Aorta (tissue), 5 donors: Measurements from ENCODE around the gene PUSL1. TPM values are rescaled to one million over a fixed set of nuclear protein-coding genes. Genes with fewer than 3 reads are reported as not detected.

Source experiments
- ATAC-seq: fragments of 200-7000 bp; cut with Tn5 transposase; one replicate; pipeline ENCODE4 v1.9.1; 2022; ENCODE audit warnings: moderate library complexity; ENCODE audit not compliant: low FRiP score
- DNase-seq, 2 donors: peaks; one replicate each; pipeline ENCODE4 v3.0.0-alpha.2; 2020
- H3K27ac ChIP-seq, 2 donors: one replicate each; pipeline ENCODE4 v1.5.1; 2013; ENCODE audit warnings: low read length in 2 of 2, mild to moderate bottlenecking in 2 of 2, moderate library complexity in 2 of 2, control low read depth in 1 of 2, inconsistent platforms in 1 of 2, low read depth in 1 of 2
- H3K27me3 ChIP-seq, 2 donors: one replicate each; pipeline ENCODE4 v1.6.1; 2013; ENCODE audit warnings: control low read depth in 1 of 2, low read length in 1 of 2, mild to moderate bottlenecking in 1 of 2, moderate library complexity in 1 of 2; ENCODE audit not compliant: insufficient read depth in 2 of 2, control insufficient read depth in 1 of 2
- H3K36me3 ChIP-seq, 2 donors: one replicate each; pipeline ENCODE4 v1.6.1; 2013; ENCODE audit warnings: control low read depth in 1 of 2, low read length in 1 of 2, mild to moderate bottlenecking in 1 of 2; ENCODE audit not compliant: insufficient read depth in 2 of 2, control insufficient read depth in 1 of 2
- H3K4me1 ChIP-seq, 2 donors: one replicate each; pipeline ENCODE4 v1.6.1; 2013; ENCODE audit warnings: low read length in 2 of 2, control low read depth in 1 of 2, mild to moderate bottlenecking in 1 of 2, moderate library complexity in 1 of 2; ENCODE audit not compliant: insufficient read depth in 2 of 2, control insufficient read depth in 1 of 2
- H3K4me3 ChIP-seq, 2 donors: one replicate each; pipeline ENCODE4 v1.5.1; 2013; ENCODE audit warnings: low read length in 2 of 2, control low read depth in 1 of 2, mild to moderate bottlenecking in 1 of 2
- H3K9me3 ChIP-seq: one replicate; pipeline ENCODE4 v1.6.1; 2013; ENCODE audit warnings: mild to moderate bottlenecking, low read length; ENCODE audit not compliant: control insufficient read depth
- WGBS, 2 donors: extraction: QIAGEN DNeasy Blood & Tissue Kit; methylation state at CpG; one replicate each; pipeline ENCODE4 v1.1.7; 2013; 5-methylcytosine and 5-hydroxymethylcytosine counted together
- intact Hi-C, 2 donors: fragments of 100-400 bp; cut with DNase I; formaldehyde crosslinking; loops; one replicate each; pipeline versions ENCODE4 v1.14.2 to v1.15.0; 2022
- polyA plus RNA-seq, 2 donors: library from polyadenylated mRNA; stranded (reverse); fragments of 200-250 nt; gene quantifications; one replicate each; pipeline ENCODE4 v1.2.3, GENCODE V29; 2013
- total RNA-seq, 2 donors: library from RNA; stranded (reverse); fragmentation: NEBNext Ultra II Directional; extraction: Animal tissue kit (Norgen Biotek cat#: 25700); gene quantifications; one replicate each; pipeline ENCODE4 v1.2.1, GENCODE V29; 2021
- donor health status: healthy with polysubstance abuse.
- donor health status: Bipolar disorder and iron deficiency.
- donor health status: DM: no; HTN: no; CAD: no.
- donor health status: DM: no; HTN: no; CAD: no.
- donor health status: DM: yes; HTN: yes; CAD: no.

Gene PUSL1
- total and polyA plus RNA-seq, 4 donors: 5.8 to 13.7 (median 10.0) TPM

DNA sequence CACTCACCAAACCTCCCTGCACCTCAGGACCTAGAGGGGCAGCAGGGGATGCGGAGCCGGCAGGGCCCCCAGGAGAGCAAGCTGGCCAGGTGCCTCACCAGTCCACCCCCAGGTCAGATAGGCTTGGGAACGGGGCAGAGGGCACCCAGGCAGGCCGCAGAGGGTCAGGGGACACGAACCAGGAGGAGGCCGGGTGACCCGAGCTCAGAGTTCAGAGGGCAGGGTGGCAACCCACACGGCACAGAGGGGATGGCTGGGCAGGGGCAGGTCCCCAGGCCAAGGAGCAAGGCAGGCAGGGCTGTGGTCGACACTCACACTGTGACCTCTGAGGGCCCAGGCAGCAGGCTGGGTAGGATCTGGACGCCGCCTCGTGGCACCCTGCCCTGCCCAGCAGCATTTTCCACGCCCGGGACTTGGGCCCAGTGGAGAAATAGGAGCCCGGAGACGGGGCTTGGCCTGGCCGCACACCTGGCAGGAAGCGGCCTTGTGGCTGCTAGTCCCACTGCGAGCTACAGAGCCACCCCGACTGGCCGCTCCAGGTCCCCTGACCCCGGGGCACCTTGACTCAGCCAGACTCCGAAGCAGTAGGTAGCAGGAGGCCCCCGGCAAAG lies 35.5 kb downstream of the PUSL1 start:
- Histone ChIP-seq H3K4me1 (no peaks in the 10 kb centered on the region), H3K4me3 (no peak overlapping the region), H3K9me3 (no peaks in the 10 kb centered on the region), H3K36me3 (peaks cover 0 to 4% of the 10 kb centered on the region in 2 donors), H3K27me3 (no peaks in the 10 kb centered on the region), H3K27ac (no peak overlapping the region)
- no peak for DNase-seq
- no peak for ATAC-seq
- intact Hi-C loops: no loop called here
- WGBS, 2 donors: 81 to 87% methylated on average over 24 of the region's 24 CpGs

DNA sequence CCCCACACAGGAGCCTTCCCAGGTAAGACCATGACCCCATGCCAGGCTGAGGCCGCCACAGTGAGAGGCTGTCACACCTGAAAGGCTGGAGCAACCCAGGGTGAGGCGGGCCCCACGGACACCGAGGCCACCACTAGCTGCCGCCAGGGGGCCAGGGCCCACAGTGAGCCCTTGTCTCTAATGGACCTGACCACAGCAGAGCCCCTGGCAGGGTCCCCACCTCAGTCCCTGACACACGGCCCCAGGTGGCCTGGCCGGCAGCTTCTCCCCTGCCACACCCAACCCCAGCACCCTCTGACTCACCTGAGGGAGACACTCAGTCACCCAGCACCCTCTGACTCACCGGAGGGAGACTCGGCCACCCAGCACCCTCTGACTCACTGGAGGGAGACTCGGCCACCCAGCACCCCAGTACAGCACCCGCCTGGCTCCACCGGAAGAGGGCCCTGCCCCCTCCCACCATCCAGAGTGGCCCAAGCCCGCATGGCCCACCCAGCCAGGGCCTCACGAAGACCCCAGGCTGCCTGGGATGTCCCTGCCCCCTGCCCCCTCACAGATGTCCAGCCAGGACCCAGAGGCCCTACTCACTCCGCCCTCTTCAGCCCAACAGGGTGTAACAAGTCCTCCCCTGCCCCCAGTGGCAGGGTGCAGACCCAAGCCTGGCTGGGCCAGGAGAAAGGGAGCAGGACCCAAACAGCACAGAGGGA lies 36.4 kb downstream of the PUSL1 start:
- H3K27me3 ChIP-seq: no peaks in the 10 kb centered on the region

DNA sequence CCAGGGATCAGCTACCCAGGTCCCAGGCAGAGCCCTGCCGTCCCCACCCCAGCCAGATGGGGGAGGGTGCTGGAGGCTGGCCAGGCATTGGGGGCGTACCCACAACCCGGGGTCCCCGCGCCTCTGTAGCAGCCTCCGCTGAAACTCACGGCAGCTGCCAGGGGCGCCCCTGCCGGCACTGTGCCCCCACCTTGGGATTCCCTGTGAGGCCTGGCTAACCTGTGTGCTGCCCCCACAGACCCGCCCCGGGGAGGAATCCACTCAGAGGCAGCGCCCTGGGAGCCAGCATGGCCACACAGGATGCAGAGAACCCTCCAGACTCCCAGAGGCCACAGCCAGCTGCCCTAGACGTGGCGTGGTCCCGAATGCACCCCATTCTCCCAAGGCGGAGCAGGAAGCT lies 37.0 kb downstream of the PUSL1 start:
- peaks cover 0 to 4% of the 10 kb centered on the region in 2 donors for H3K36me3 ChIP-seq
- DNase-seq: no peak
- no peak overlapping the region for H3K4me3 ChIP-seq
- no peaks in the 10 kb centered on the region for H3K4me1 ChIP-seq
- no peak for ATAC-seq
- WGBS, 2 donors: 78 to 79% methylated on average over 16 of the region's 16 CpGs
- no peaks in the 10 kb centered on the region for H3K9me3 ChIP-seq
- intact Hi-C loops: no loop called here
- no peak overlapping the region for H3K27ac ChIP-seq
- H3K27me3 ChIP-seq: no peaks in the 10 kb centered on the region

More for the DNA sequence above, 36.4 kb downstream of the PUSL1 start:
- no peak for ATAC-seq
- no peaks in the 10 kb centered on the region for H3K4me1 ChIP-seq
- H3K4me3 ChIP-seq: no peak overlapping the region
- WGBS, 2 donors: 67 to 75% methylated on average over 14 to 15 of the region's 15 CpGs
- intact Hi-C loops: no loop called here
- no peaks in the 10 kb centered on the region for H3K9me3 ChIP-seq
- peaks cover 0 to 4% of the 10 kb centered on the region in 2 donors for H3K36me3 ChIP-seq
- no peak overlapping the region for H3K27ac ChIP-seq
- no peak for DNase-seq

DNA sequence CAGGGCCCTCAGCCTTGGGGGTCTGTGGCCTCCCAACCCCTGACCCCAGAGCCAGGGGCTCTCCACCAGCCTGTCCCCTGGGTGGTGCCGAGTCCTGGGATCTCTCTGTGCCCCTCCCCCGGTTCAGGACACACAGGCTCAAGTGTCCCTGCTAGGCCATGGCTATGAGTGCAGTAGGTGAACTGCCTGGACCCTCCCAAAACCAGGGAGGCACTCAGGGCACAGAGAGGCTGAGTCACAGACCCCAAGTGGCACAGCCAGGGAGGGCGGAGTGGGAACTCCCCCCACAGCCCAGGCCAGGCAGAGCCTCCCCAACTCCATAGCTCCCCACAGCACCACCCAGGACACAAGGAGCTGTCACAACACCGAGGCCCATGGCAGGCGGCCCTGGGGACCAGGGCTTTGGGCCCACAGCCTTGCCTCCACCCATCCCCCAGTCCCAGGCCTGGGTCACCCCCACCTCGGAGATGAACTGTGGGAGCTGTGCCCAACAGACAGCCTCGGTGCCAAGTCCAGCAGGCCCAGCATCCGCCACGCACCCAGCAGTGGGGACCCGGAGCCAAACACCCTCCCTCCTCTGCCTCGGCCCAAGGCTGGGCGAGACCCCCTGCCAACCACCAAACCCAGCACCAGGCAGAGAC lies 37.6 kb downstream of the PUSL1 start:
- Histone ChIP-seq H3K27me3 (no peaks in the 10 kb centered on the region), H3K27ac (no peak overlapping the region), H3K9me3 (no peaks in the 10 kb centered on the region), H3K36me3 (peaks cover 0 to 4% of the 10 kb centered on the region in 2 donors), H3K4me1 (no peaks in the 10 kb centered on the region), H3K4me3 (no peak overlapping the region)
- DNase-seq: no peak
- WGBS, 2 donors: 26 to 41% methylated on average over 11 to 12 of the region's 12 CpGs
- no peak for ATAC-seq
- intact Hi-C loops: no loop called here

DNA sequence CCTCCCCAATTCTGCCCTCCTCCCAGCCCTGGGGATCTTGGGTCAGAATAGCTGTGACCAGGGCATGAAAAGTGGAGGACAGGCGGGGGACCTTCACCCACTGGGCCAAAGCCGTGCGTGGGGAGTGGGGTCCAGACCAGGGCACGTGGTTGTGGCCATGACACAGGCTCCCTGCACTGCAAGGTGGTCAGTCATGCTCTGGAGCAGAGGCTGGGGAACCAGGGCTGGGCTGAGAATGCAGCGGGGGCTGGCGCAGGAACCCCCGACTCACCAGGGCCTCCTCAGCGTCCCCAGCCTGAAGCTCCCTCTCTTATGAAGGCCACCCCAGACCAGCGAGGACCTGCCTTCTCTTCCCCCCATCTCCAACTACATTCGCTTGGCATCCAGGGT lies 38.1 kb downstream of the PUSL1 start:
- no peak for ATAC-seq
- no peak for DNase-seq

DNA sequence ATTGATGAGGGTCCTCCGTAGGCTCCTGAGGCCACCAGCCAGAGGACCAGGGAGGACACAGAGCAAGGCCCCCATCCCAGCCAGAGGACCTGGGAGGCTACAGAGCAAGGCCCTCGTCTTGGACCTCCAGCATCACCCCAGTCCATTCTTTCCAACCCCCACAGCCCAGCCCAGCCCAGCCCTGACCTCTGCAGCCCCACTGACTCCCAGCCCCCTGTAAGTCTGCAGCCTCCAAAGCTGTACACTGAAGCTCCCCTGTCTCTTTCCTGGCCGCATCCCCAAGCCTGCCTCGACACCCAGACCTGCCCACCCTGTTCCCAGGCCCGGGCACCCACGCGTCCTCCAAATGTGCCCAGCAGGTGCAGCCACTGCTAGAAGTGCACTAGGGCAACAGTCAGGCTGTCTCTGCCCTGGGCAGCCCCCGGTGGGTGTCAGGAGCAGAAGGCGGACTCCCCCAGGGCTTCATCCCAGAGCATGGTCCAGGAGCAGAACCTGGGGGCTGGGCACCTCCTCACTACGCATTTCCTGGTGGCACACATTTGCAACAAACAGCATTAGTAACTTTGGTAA lies 38.7 kb downstream of the PUSL1 start:
- H3K4me3 ChIP-seq: no peak overlapping the region
- WGBS, 2 donors: 78 to 82% methylated on average over 10 of the region's 10 CpGs

More for the DNA sequence above, 38.1 kb downstream of the PUSL1 start:
- Histone ChIP-seq H3K4me1 (no peaks in the 10 kb centered on the region), H3K27ac (no peak overlapping the region), H3K36me3 (peaks cover 0 to 4% of the 10 kb centered on the region in 2 donors), H3K4me3 (no peak overlapping the region), H3K27me3 (no peaks in the 10 kb centered on the region), H3K9me3 (no peaks in the 10 kb centered on the region)
- WGBS, 2 donors: 87 to 92% methylated on average over 10 of the region's 10 CpGs
- intact Hi-C loops: no loop called here

DNA sequence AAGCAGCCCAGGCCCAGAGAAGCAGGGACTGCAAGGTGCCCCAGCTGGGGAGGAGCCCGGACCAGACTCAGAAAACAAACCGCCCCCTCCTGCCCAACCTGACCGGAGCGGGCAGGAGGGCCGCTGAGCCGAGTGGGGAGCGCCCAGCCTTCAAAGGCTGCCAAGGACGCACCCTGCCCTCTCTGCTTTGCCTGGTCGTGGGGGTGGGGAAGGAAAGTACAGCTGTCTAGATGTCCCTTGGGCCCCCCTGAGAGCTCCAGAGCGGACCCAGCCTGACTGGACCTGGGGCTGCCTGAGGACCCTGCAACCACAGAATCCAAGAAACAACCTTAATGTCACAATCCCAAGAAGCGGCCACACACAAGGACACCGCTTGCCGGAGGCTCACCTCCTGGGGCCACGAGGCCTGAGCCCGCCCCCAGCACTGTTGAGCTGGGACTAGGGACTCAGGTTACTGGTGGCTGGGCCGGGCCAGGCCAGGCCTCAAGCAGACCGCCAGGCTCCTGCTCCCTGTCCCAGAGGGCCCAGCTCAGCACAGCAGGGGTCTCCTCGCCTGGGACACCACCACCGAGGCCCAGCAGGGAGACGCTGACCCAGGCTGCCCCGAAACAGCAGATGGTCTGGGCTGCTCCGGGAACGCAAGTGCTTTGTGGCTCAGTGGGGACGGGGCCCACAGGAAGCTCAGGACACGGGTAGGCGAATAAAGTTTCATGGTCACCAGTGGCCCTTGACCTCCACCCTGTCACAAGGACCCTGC lies 39.4 kb downstream of the PUSL1 start:
- intact Hi-C loops: loop anchor here in 1 of 2 donors (2.0 kb wide), 1 partner anchor 25 kb away; no protein-coding TSS in a partner anchor
- WGBS, 2 donors: 11 to 13% methylated on average over 26 of the region's 26 CpGs
- H3K4me1 ChIP-seq: no peaks in the 10 kb centered on the region
- H3K27ac ChIP-seq: no peak overlapping the region
- H3K27me3 ChIP-seq: no peaks in the 10 kb centered on the region
- no peaks in the 10 kb centered on the region for H3K9me3 ChIP-seq
- ATAC-seq (no peak), DNase-seq (no peak)
- no peaks in the 10 kb centered on the region for H3K36me3 ChIP-seq
- H3K4me3 ChIP-seq: peak overlapping the region; percentile 82 to 85

More for the DNA sequence above, 38.7 kb downstream of the PUSL1 start:
- H3K36me3 ChIP-seq: no peaks in the 10 kb centered on the region
- H3K27me3 ChIP-seq: no peaks in the 10 kb centered on the region
- no peak for DNase-seq
- H3K27ac ChIP-seq: no peak overlapping the region
- intact Hi-C loops: no loop called here
- H3K4me1 ChIP-seq: no peaks in the 10 kb centered on the region
- ATAC-seq: no peak
- no peaks in the 10 kb centered on the region for H3K9me3 ChIP-seq
